Measurements from ENCODE around the gene AGR3. TPM values are rescaled to one million over a fixed set of nuclear protein-coding genes. Genes with fewer than 3 reads are reported as not detected.

The AGR3 gene
- total and polyA plus RNA-seq, 5 donors from 2014 or later, result not detected

DNA sequence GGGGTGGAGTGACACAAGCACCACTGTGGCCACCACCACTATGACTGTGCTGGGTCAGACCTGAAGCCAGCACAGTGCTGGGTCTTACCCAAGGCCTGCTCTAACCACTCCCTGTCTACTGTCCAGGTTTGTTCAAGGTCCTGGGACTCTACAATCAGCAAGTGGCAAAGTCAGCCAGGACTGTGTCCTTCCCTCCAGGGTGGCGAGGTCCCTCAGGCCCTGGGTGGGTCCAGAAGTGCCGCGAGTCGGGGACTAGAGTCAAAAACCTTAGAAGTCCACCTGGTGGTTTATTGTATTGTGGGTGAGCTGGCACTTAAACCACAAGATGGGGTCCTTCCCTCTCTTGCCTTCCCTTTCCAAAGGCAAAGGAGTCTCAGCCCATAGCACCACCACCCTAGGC lies 30.8 kb upstream of the AGR3 start:
- Histone ChIP-seq H3K9me3 (ENCODE audit: control insufficient read depth in 2 of 2, low read length in 2 of 2) (no peaks in the 10 kb centered on the region), H3K4me1 (ENCODE audit: control insufficient read depth, insufficient read depth, low read length, poor library complexity, severe bottlenecking) (no peaks in the 10 kb centered on the region), H3K36me3 (ENCODE audit: control insufficient read depth, insufficient read depth, low read length) (no peaks in the 10 kb centered on the region), H3K27me3 (ENCODE audit: control insufficient read depth, insufficient read depth, low read length) (peaks cover 4% of the 10 kb centered on the region), H3K4me3 (ENCODE audit: low read depth, low read length) (no peak overlapping the region), H3K27ac (ENCODE audit: insufficient read depth, low read length, poor library complexity, severe bottlenecking) (no peak overlapping the region)
- DNase-seq, result no peak
- ATAC-seq (ENCODE audit: low read depth in 2 of 2), result no peak
- no peak overlapping the region for H3K4me3 Mint-ChIP-seq
- no peaks in the 10 kb centered on the region for H3K36me3 Mint-ChIP-seq
- no peak overlapping the region for H3K27ac Mint-ChIP-seq
- H3K27me3 Mint-ChIP-seq, result peaks cover 26% of the 10 kb centered on the region
- H3K4me1 Mint-ChIP-seq, result no peaks in the 10 kb centered on the region
- H3K9me3 Mint-ChIP-seq, result peaks cover 0 to 6% (median 0%) of the 10 kb centered on the region in 7 donors

DNA sequence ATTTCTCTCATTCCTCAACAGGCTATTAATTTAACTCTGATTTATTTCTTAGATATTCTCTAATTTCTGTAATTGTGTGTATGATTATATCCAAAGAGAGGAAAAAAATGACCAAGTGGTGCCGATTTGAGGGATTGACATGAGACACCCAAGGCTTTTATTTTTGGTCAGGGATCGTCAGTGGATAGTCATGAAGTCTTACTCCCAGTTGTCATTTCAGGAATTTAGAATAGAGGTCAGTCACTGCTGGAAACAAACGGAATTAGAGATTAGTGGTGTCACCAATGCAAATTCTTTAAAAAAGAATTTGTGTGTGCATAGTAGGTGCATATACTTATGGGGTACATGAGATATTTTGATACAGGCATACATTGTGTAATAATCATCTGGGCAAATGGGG lies 26.8 kb upstream of the AGR3 start:
- no peak for ATAC-seq (ENCODE audit: low read depth in 2 of 2)
- peaks cover 0 to 6% (median 0%) of the 10 kb centered on the region in 7 donors for H3K9me3 Mint-ChIP-seq
- no peak overlapping the region for H3K4me3 Mint-ChIP-seq
- H3K27ac ChIP-seq (ENCODE audit: insufficient read depth, low read length, poor library complexity, severe bottlenecking), result no peak overlapping the region
- no peaks in the 10 kb centered on the region for H3K9me3 ChIP-seq (ENCODE audit: control insufficient read depth in 2 of 2, low read length in 2 of 2)
- H3K36me3 Mint-ChIP-seq, result no peaks in the 10 kb centered on the region
- no peaks in the 10 kb centered on the region for H3K4me1 ChIP-seq (ENCODE audit: control insufficient read depth, insufficient read depth, low read length, poor library complexity, severe bottlenecking)
- no peak overlapping the region for H3K4me3 ChIP-seq (ENCODE audit: low read depth, low read length)
- H3K4me1 Mint-ChIP-seq, result peaks cover 0 to 4% (median 0%) of the 10 kb centered on the region in 4 donors
- no peak overlapping the region for H3K27ac Mint-ChIP-seq
- DNase-seq, result no peak
- no peaks in the 10 kb centered on the region for H3K36me3 ChIP-seq (ENCODE audit: control insufficient read depth, insufficient read depth, low read length)
- peaks cover 26% of the 10 kb centered on the region for H3K27me3 Mint-ChIP-seq
- peaks cover 11% of the 10 kb centered on the region for H3K27me3 ChIP-seq (ENCODE audit: control insufficient read depth, insufficient read depth, low read length)

- H3K4me1 Mint-ChIP-seq, result peaks cover 0 to 4% (median 0%) of the 10 kb centered on the region in 4 donors
- no peak overlapping the region for H3K4me3 Mint-ChIP-seq
- H3K27me3 Mint-ChIP-seq, result peaks cover 10% of the 10 kb centered on the region
- no peaks in the 10 kb centered on the region for H3K9me3 ChIP-seq (ENCODE audit: control insufficient read depth in 2 of 2, low read length in 2 of 2)
- H3K36me3 ChIP-seq (ENCODE audit: control insufficient read depth, insufficient read depth, low read length), result no peaks in the 10 kb centered on the region
- H3K4me3 ChIP-seq (ENCODE audit: low read depth, low read length), result no peak overlapping the region
- DNase-seq (no peak), ATAC-seq (ENCODE audit: low read depth in 2 of 2) (no peak)
- no peaks in the 10 kb centered on the region for H3K36me3 Mint-ChIP-seq
- no peaks in the 10 kb centered on the region for H3K4me1 ChIP-seq (ENCODE audit: control insufficient read depth, insufficient read depth, low read length, poor library complexity, severe bottlenecking)
- no peak overlapping the region for H3K27ac ChIP-seq (ENCODE audit: insufficient read depth, low read length, poor library complexity, severe bottlenecking)
- H3K27ac Mint-ChIP-seq, result no peak overlapping the region
- H3K27me3 ChIP-seq (ENCODE audit: control insufficient read depth, insufficient read depth, low read length), result peaks cover 10% of the 10 kb centered on the region
- H3K9me3 Mint-ChIP-seq, result peaks cover 0 to 5% (median 1%) of the 10 kb centered on the region in 7 donors
These were observed 23.7 kb upstream of the AGR3 start for GRCh38 chr7:16905300-16906044.

GRCh38 chr7:16904076-16904475 lies 22.3 kb upstream of the AGR3 start:
- Histone ChIP-seq H3K9me3 (ENCODE audit: control insufficient read depth in 2 of 2, low read length in 2 of 2) (no peaks in the 10 kb centered on the region), H3K4me1 (ENCODE audit: control insufficient read depth, insufficient read depth, low read length, poor library complexity, severe bottlenecking) (no peaks in the 10 kb centered on the region), H3K4me3 (ENCODE audit: low read depth, low read length) (no peak overlapping the region), H3K27ac (ENCODE audit: insufficient read depth, low read length, poor library complexity, severe bottlenecking) (no peak overlapping the region), H3K36me3 (ENCODE audit: control insufficient read depth, insufficient read depth, low read length) (no peaks in the 10 kb centered on the region), H3K27me3 (ENCODE audit: control insufficient read depth, insufficient read depth, low read length) (peaks cover 10% of the 10 kb centered on the region)
- Mint-ChIP-seq H3K36me3 (no peaks in the 10 kb centered on the region), H3K27ac (no peak overlapping the region), H3K4me1 (peaks cover 0 to 4% (median 0%) of the 10 kb centered on the region in 4 donors), H3K27me3 (no peaks in the 10 kb centered on the region), H3K4me3 (no peak overlapping the region), H3K9me3 (peaks cover 0 to 3% (median 1%) of the 10 kb centered on the region in 7 donors)
- ATAC-seq (ENCODE audit: low read depth in 2 of 2), result no peak
- DNase-seq, result no peak

- Mint-ChIP-seq H3K4me1 (no peaks in the 10 kb centered on the region), H3K36me3 (no peaks in the 10 kb centered on the region), H3K4me3 (no peak overlapping the region), H3K9me3 (peaks cover 0 to 3% (median 1%) of the 10 kb centered on the region in 7 donors), H3K27me3 (no peaks in the 10 kb centered on the region), H3K27ac (no peak overlapping the region)
- H3K4me3 ChIP-seq (ENCODE audit: low read depth, low read length), result no peak overlapping the region
- DNase-seq, result no peak
- no peak for ATAC-seq (ENCODE audit: low read depth in 2 of 2)
- H3K4me1 ChIP-seq (ENCODE audit: control insufficient read depth, insufficient read depth, low read length, poor library complexity, severe bottlenecking), result no peaks in the 10 kb centered on the region
- H3K36me3 ChIP-seq (ENCODE audit: control insufficient read depth, insufficient read depth, low read length), result no peaks in the 10 kb centered on the region
- H3K27me3 ChIP-seq (ENCODE audit: control insufficient read depth, insufficient read depth, low read length), result peaks cover 5% of the 10 kb centered on the region
- no peaks in the 10 kb centered on the region for H3K9me3 ChIP-seq (ENCODE audit: control insufficient read depth in 2 of 2, low read length in 2 of 2)
- H3K27ac ChIP-seq (ENCODE audit: insufficient read depth, low read length, poor library complexity, severe bottlenecking), result no peak overlapping the region
These were observed 18.5 kb upstream of the AGR3 start for GRCh38 chr7:16900209-16900768.

DNA sequence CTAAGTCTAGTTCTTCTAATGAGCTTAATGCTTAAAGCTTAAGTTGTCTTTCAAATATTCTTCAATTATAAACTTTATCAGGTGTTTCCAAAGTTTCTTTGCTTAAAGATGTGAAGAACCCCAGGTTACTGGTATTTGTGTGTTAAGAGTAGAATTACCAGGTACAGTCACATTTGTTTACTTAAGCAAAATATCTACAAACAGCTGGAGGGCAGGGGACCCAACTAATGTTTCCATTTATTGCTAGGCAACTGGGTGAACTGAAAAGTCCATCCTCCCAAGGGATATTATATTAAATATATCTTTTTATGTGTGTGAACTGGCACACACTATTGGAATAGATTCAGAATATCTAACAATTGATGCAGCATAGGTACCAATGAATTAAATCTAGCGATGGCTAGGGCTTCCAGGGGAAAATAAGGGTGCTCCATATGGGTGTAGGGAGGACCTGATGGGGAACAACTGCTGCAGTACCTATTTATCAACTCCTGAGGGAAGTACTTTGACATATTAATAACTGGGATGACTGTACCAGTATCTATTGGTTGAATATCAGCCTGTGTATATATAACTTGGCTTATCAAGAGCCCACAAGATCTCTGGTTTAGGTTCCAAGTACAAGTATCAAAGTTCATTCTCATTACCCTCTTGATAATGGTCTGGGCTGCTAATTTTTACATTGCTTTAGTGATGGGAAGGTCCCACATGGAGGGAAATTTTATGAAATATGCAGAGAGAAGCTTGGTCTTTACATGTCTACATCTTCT lies 10.3 kb upstream of the AGR3 start:
- peaks cover 0 to 24% (median 13%) of the 10 kb centered on the region in 4 donors for H3K4me1 Mint-ChIP-seq
- Histone ChIP-seq H3K9me3 (ENCODE audit: control insufficient read depth in 2 of 2, low read length in 2 of 2) (no peaks in the 10 kb centered on the region), H3K27ac (ENCODE audit: insufficient read depth, low read length, poor library complexity, severe bottlenecking) (no peak overlapping the region), H3K4me3 (ENCODE audit: low read depth, low read length) (no peak overlapping the region), H3K27me3 (ENCODE audit: control insufficient read depth, insufficient read depth, low read length) (no peaks in the 10 kb centered on the region), H3K4me1 (ENCODE audit: control insufficient read depth, insufficient read depth, low read length, poor library complexity, severe bottlenecking) (no peaks in the 10 kb centered on the region), H3K36me3 (ENCODE audit: control insufficient read depth, insufficient read depth, low read length) (no peaks in the 10 kb centered on the region)
- no peak for ATAC-seq (ENCODE audit: low read depth in 2 of 2)
- no peaks in the 10 kb centered on the region for H3K36me3 Mint-ChIP-seq
- peaks cover 0 to 2% (median 0%) of the 10 kb centered on the region in 7 donors for H3K9me3 Mint-ChIP-seq
- no peak overlapping the region for H3K27ac Mint-ChIP-seq
- no peak overlapping the region for H3K4me3 Mint-ChIP-seq
- no peak for DNase-seq
- no peaks in the 10 kb centered on the region for H3K27me3 Mint-ChIP-seq

- Mint-ChIP-seq H3K27me3 (no peaks in the 10 kb centered on the region), H3K4me3 (no peak overlapping the region), H3K9me3 (peaks cover 0 to 2% (median 0%) of the 10 kb centered on the region in 7 donors), H3K4me1 (peaks cover 0 to 24% (median 13%) of the 10 kb centered on the region in 4 donors), H3K27ac (no peak overlapping the region), H3K36me3 (no peaks in the 10 kb centered on the region)
- Histone ChIP-seq H3K9me3 (ENCODE audit: control insufficient read depth in 2 of 2, low read length in 2 of 2) (no peaks in the 10 kb centered on the region), H3K27me3 (ENCODE audit: control insufficient read depth, insufficient read depth, low read length) (no peaks in the 10 kb centered on the region), H3K4me3 (ENCODE audit: low read depth, low read length) (no peak overlapping the region), H3K36me3 (ENCODE audit: control insufficient read depth, insufficient read depth, low read length) (no peaks in the 10 kb centered on the region), H3K27ac (ENCODE audit: insufficient read depth, low read length, poor library complexity, severe bottlenecking) (no peak overlapping the region), H3K4me1 (ENCODE audit: control insufficient read depth, insufficient read depth, low read length, poor library complexity, severe bottlenecking) (no peaks in the 10 kb centered on the region)
- peak; percentile 8 to 63 (median 40) for DNase-seq
- ATAC-seq (ENCODE audit: low read depth in 2 of 2), result peak; percentile 61 to 80
These were observed 9.6 kb upstream of the AGR3 start for GRCh38 chr7:16891338-16891737.

Data from CD4-positive, CD25-positive, alpha-beta regulatory T cell (primary cell).